GM21515 (cell line): ENCODE measurements around the gene ABAT.
A peak's percentile ranks its signal among the peaks of the same experiment; 100 is the strongest.

Source experiments
- ATAC-seq: cut with Tn5 transposase; IDR thresholded peaks from one replicate; pipeline ENCODE4 v1.9.1; 2021; ENCODE audit not compliant: unreplicated experiment

The ABAT gene

GRCh38 chr16:8674413-8675022, at the start of gene ABAT:
TSS of gene ABAT (plus strand) at chr16:8674617. CDS start at chr16:8735740, 61,123 bp downstream.
- peak; percentile 100 for ATAC-seq

- ATAC-seq: no peak
These were observed 48.8 kb upstream of the ABAT start for GRCh38 chr16:8625491-8626087.

GRCh38 chr16:8626946-8627345, 47.5 kb upstream of the ABAT start:
- ATAC-seq: no peak

- no peak for ATAC-seq
These were observed 47.0 kb upstream of the ABAT start for GRCh38 chr16:8627456-8627855.

GRCh38 chr16:8628981-8629725, 45.3 kb upstream of the ABAT start:
- no peak for ATAC-seq

GRCh38 chr16:8630255-8630953, 44.0 kb upstream of the ABAT start:
- ATAC-seq: no peak

- no peak for ATAC-seq
These were observed 43.0 kb upstream of the ABAT start for GRCh38 chr16:8631373-8631772.

GRCh38 chr16:8631818-8632465, 42.5 kb upstream of the ABAT start:
- ATAC-seq: no peak

- no peak for ATAC-seq
These were observed 41.7 kb upstream of the ABAT start for GRCh38 chr16:8632675-8633182.

GRCh38 chr16:8634991-8635736, 39.3 kb upstream of the ABAT start:
- ATAC-seq: no peak

- no peak for ATAC-seq
These were observed 34.7 kb upstream of the ABAT start for GRCh38 chr16:8639694-8640093.

GRCh38 chr16:8641671-8642070, 32.7 kb upstream of the ABAT start:
- no peak for ATAC-seq

- ATAC-seq: no peak
These were observed 32.3 kb upstream of the ABAT start for GRCh38 chr16:8642146-8642545.

GRCh38 chr16:8644211-8645140, 29.9 kb upstream of the ABAT start:
- ATAC-seq: no peak

- ATAC-seq: no peak
These were observed 29.3 kb upstream of the ABAT start for GRCh38 chr16:8645141-8645521.

- no peak for ATAC-seq
These were observed 28.6 kb upstream of the ABAT start for GRCh38 chr16:8645831-8646230.

GRCh38 chr16:8646326-8647053, 27.9 kb upstream of the ABAT start:
- no peak for ATAC-seq

- ATAC-seq: no peak
These were observed 26.6 kb upstream of the ABAT start for GRCh38 chr16:8647721-8648318.
